B cell (primary cell): ENCODE results near the gene SYNPR. TPM values are rescaled to one million over a fixed set of nuclear protein-coding genes. Genes with fewer than 3 reads are reported as not detected.
"Not testable (repeated sequence)": the region's sequence is repeated elsewhere in the genome, so short reads cannot be mapped to it uniquely, and the experiment has no call there.

Experiments used
- ATAC-seq: fragments of 200-7000 bp; cut with Tn5 transposase; one replicate; pipeline ENCODE4 v1.10.0; 2021; ENCODE audit warnings: low read depth, mild to moderate bottlenecking, moderate number of reproducible peaks, moderate library complexity
- CTCF ChIA-PET: fragments of 350-600 bp; sonication (Branson Sonifier 250); formaldehyde crosslinking; loops from one replicate; lab custom pipeline; 2021; ENCODE audit warnings: antibody characterized with exemption, inconsistent platforms; lab: Charles Lee
- POLR2A ChIA-PET: fragments of 350-600 bp; sonication (Branson Sonifier 250); formaldehyde crosslinking; loops from one replicate; lab custom pipeline; 2021; ENCODE audit warnings: antibody characterized with exemption; lab: Charles Lee
- DNase-seq: peaks from one replicate; pipeline ENCODE4 v3.0.0; 2013
- H2AFZ ChIP-seq: 2 replicates; pipeline ENCODE4 v1.6.1; 2012; ENCODE audit warnings: mild to moderate bottlenecking, low read depth, low read length; ENCODE audit not compliant: insufficient read depth, poor library complexity, severe bottlenecking
- H3K27ac ChIP-seq, 2 donors: 1 replicate in 1 of 2; 2 replicates in 1 of 2; pipeline ENCODE4 v1.5.1; 2012 to 2013; ENCODE audit warnings: low read length in 2 of 2, mild to moderate bottlenecking in 2 of 2, moderate library complexity in 1 of 2
- H3K27me3 ChIP-seq, 4 experiments: fragments of 200-600 bp in 1 of 4; sonication (generic) in 1 of 4; replicated peaks in 1 of 4; 1 replicate in 2 of 4; 2 replicates in 2 of 4; pipeline versions ENCODE4 v1.6.1 to v1.7.0; 2013 to 2016; ENCODE audit warnings: low read length in 3 of 4, mild to moderate bottlenecking in 2 of 4, mixed read lengths in 1 of 4, moderate library complexity in 1 of 4; ENCODE audit not compliant: insufficient read depth in 4 of 4, control insufficient read depth in 3 of 4; ENCODE audit errors: control extremely low read depth in 1 of 4
- H3K36me3 ChIP-seq, 2 experiments: replicated peaks in 1 of 2; 1 replicate in 1 of 2; 2 replicates in 1 of 2; pipeline versions ENCODE4 v1.6.1 to v1.7.1; 2013; ENCODE audit warnings: low read length in 1 of 2; ENCODE audit not compliant: insufficient read depth in 2 of 2, control insufficient read depth in 1 of 2; ENCODE audit errors: control extremely low read depth in 1 of 2, extremely low read depth in 1 of 2
- H3K4me1 ChIP-seq, 2 donors: fragments of 200-600 bp in 1 of 2; sonication (generic) in 1 of 2; 1 replicate in 1 of 2; 2 replicates in 1 of 2; pipeline versions ENCODE4 v1.5.1 to v1.6.1; 2013 to 2017; ENCODE audit warnings: low read length in 2 of 2; ENCODE audit not compliant: control insufficient read depth in 2 of 2, insufficient read depth in 2 of 2
- H3K4me2 ChIP-seq: replicated peaks from 2 replicates; pipeline ENCODE3; 2012; ENCODE audit warnings: mild to moderate bottlenecking, low read depth, low read length; ENCODE audit not compliant: poor library complexity, severe bottlenecking
- H3K4me3 ChIP-seq, 5 experiments: fragments of 200-600 bp in 1 of 5; sonication (generic) in 1 of 5; 1 replicate in 3 of 5; 2 replicates in 2 of 5; pipeline versions ENCODE4 v1.5.1 to v1.7.0; 2011 to 2016; ENCODE audit warnings: low read length in 4 of 5, mild to moderate bottlenecking in 4 of 5, low read depth in 2 of 5, control low read depth in 1 of 5, moderate library complexity in 1 of 5; ENCODE audit not compliant: insufficient read depth in 1 of 5; ENCODE audit errors: control extremely low read depth in 1 of 5, extremely low read depth in 1 of 5
- H3K79me2 ChIP-seq: fragments of 200-600 bp; sonication (generic); one replicate; pipeline ENCODE4 v1.6.0; 2016; ENCODE audit warnings: low read length; ENCODE audit not compliant: control insufficient read depth, insufficient read depth
- H3K9ac ChIP-seq: fragments of 200-600 bp; sonication (generic); 2 replicates; pipeline ENCODE4 v1.6.1; 2017; ENCODE audit warnings: mild to moderate bottlenecking, low read length, moderate library complexity
- H3K9me3 ChIP-seq, 3 donors: one replicate each; pipeline versions ENCODE4 v1.6.1 to v1.7.1; 2013; ENCODE audit warnings: low read length in 2 of 3; ENCODE audit not compliant: control insufficient read depth in 2 of 3, insufficient read depth in 1 of 3; ENCODE audit errors: control extremely low read depth in 1 of 3
- H4K20me1 ChIP-seq: 2 replicates; pipeline ENCODE4 v1.6.0; 2012; ENCODE audit warnings: mild to moderate bottlenecking, low read length; ENCODE audit not compliant: insufficient read depth, control insufficient read depth, poor library complexity, severe bottlenecking
- H3K27ac Mint-ChIP-seq: one replicate; pipeline ENCODE4 v1.8.0; 2021; ENCODE audit warnings: mixed read lengths
- H3K27me3 Mint-ChIP-seq: one replicate; pipeline ENCODE4 v1.8.0; 2021; ENCODE audit warnings: mixed read lengths
- H3K4me1 Mint-ChIP-seq: one replicate; pipeline ENCODE4 v1.8.0; 2021; ENCODE audit warnings: mixed read lengths
- H3K4me3 Mint-ChIP-seq: one replicate; pipeline ENCODE4 v1.8.0; 2021; ENCODE audit warnings: mixed read lengths
- H3K9me3 Mint-ChIP-seq: one replicate; pipeline ENCODE4 v1.8.0; 2022; ENCODE audit warnings: mixed read lengths; ENCODE audit not compliant: insufficient read depth
- EZH2 ChIP-seq: IDR thresholded peaks from 2 replicates; pipeline ENCODE4 v1.6.1; 2012; ENCODE audit warnings: borderline replicate concordance, low read depth, mild to moderate bottlenecking, moderate library complexity, low read length; ENCODE audit not compliant: insufficient read depth, poor library complexity, severe bottlenecking
- WGBS: methylation state at CpG from one replicate; pipeline ENCODE4 v1.1.5; 2013; ENCODE audit warnings: missing lambda C conversion rate; ENCODE audit not compliant: insufficient coverage; 5-methylcytosine and 5-hydroxymethylcytosine counted together
- intact Hi-C: fragments of 100-400 bp; cut with micrococcal nuclease; formaldehyde crosslinking; loops from one replicate; pipeline ENCODE4 v1.10.0; 2022
- polyA plus RNA-seq: library from polyadenylated mRNA; depleted of rRNA; stranded (reverse); fragments of >200 nt; gene quantifications from 2 replicates; pipeline ENCODE4 v1.2.3, GENCODE V29; 2012
- total RNA-seq, 2 donors: library from RNA; stranded (reverse); fragments of 120-200 nt in 1 of 2; gene quantifications; 1 replicate in 1 of 2; 2 replicates in 1 of 2; pipeline versions ENCODE4 v1.2.3 to v1.2.4, GENCODE V29; 2013 to 2022
- TF ChIP-seq, protein P1 (sequence below): fragments of 200-600 bp; IDR thresholded peaks from one replicate; pipeline ENCODE4 v1.8.0; 2022; ENCODE audit warnings: antibody characterized with exemption, mild to moderate bottlenecking

Gene SYNPR
- total and polyA plus RNA-seq, 2 donors (not counting 1 experiment from before 2014, with no cell fraction given): not detected

DNA sequence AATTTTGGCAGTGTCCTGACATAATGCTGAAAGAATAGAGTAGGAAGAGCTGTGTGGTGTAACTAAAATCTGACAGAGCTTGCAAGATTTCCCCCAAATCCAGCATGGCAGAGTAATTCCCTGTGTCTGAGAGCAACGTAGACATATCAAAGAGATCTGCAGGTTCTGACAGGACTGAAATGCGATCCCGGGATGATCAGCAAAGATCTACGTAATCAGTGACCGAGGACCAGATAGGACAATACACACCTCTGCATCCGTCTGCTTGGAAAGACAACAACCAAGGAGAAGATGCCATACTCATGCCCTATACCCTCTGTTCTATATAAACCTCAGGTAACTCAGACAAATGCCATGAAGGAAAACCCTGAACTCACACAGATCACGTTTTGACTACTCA is 26.6 kb upstream of the SYNPR start:
- TF ChIP-seq, protein P1, sequence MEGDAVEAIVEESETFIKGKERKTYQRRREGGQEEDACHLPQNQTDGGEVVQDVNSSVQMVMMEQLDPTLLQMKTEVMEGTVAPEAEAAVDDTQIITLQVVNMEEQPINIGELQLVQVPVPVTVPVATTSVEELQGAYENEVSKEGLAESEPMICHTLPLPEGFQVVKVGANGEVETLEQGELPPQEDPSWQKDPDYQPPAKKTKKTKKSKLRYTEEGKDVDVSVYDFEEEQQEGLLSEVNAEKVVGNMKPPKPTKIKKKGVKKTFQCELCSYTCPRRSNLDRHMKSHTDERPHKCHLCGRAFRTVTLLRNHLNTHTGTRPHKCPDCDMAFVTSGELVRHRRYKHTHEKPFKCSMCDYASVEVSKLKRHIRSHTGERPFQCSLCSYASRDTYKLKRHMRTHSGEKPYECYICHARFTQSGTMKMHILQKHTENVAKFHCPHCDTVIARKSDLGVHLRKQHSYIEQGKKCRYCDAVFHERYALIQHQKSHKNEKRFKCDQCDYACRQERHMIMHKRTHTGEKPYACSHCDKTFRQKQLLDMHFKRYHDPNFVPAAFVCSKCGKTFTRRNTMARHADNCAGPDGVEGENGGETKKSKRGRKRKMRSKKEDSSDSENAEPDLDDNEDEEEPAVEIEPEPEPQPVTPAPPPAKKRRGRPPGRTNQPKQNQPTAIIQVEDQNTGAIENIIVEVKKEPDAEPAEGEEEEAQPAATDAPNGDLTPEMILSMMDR: no peak
- TF ChIP-seq EZH2: no peak
- intact Hi-C loops: no loop called here
- no peaks in the 10 kb centered on the region for H3K79me2 ChIP-seq
- ChIA-PET CTCF (no interaction called here), POLR2A (no interaction called here)
- no peaks in the 10 kb centered on the region for H3K4me1 ChIP-seq
- no peaks in the 10 kb centered on the region for H3K9me3 Mint-ChIP-seq
- H3K9me3 ChIP-seq: no peaks in the 10 kb centered on the region
- H3K4me3 Mint-ChIP-seq: no peak overlapping the region
- no peaks in the 10 kb centered on the region for H3K27me3 Mint-ChIP-seq
- H3K4me1 Mint-ChIP-seq: no peaks in the 10 kb centered on the region
- no peaks in the 10 kb centered on the region for H3K36me3 ChIP-seq
- H3K9ac ChIP-seq: no peak overlapping the region
- ATAC-seq: no peak
- no peaks in the 10 kb centered on the region for H3K27me3 ChIP-seq
- H4K20me1 ChIP-seq: no peaks in the 10 kb centered on the region
- H2AFZ ChIP-seq: no peak overlapping the region
- 74% methylated on average over 5 of the region's 7 CpGs for WGBS
- no peak overlapping the region for H3K4me3 ChIP-seq
- no peak for DNase-seq
- no peak overlapping the region for H3K4me2 ChIP-seq
- no peak overlapping the region for H3K27ac ChIP-seq
- H3K27ac Mint-ChIP-seq: no peak overlapping the region

DNA sequence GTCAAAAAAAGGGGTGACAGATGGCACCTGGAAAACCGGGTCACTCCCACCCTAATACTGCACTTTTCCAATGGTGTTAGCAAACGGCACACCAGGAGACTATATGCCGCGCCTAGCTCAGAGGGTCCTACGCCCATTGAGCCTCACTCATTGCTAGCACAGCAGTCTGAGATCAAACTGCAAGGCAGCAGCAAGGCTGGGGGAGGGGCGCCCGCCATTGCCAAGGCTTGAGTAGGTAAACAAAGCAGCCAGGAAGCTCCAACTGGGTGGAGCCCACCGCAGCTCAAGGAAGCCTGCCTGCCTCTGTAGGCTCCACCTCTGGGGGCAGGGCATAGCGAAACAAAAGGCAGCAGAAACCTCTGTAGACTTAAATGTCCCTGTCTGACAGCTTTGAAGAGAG is 22.3 kb upstream of the SYNPR start:
- H4K20me1 ChIP-seq, H3K9me3 Mint-ChIP-seq, H2AFZ ChIP-seq, H3K4me2 ChIP-seq, H3K4me3 ChIP-seq, H3K27me3 ChIP-seq, H3K79me2 ChIP-seq, CTCF ChIA-PET, ATAC-seq, H3K9ac ChIP-seq, H3K4me3 Mint-ChIP-seq, H3K4me1 ChIP-seq, intact Hi-C loops, H3K9me3 ChIP-seq, H3K27ac Mint-ChIP-seq, H3K4me1 Mint-ChIP-seq, DNase-seq, POLR2A ChIA-PET, H3K27ac ChIP-seq, H3K27me3 Mint-ChIP-seq, H3K36me3 ChIP-seq: not testable (repeated sequence)
- whole genome bisulfite sequencing: 84% methylated on average over 9 of the region's 9 CpGs
